Peyer's patch (tissue), 4 donors: ENCODE measurements around the gene MVP.

Experiments
- POLR2A ChIP-seq, 2 donors: fragments of 450-650 bp; IDR thresholded peaks; one replicate each; pipeline ENCODE4 v1.5.1; 2017; ENCODE audit warnings: antibody characterized with exemption in 2 of 2, mild to moderate bottlenecking in 2 of 2, moderate library complexity in 2 of 2
- TF ChIP-seq, protein P1 (sequence below), 6 experiments: fragments of 450-650 bp in 4 of 6; fragments of 200-600 bp in 2 of 6; sonication (generic) in 1 of 6; IDR thresholded peaks; one replicate each; pipeline ENCODE4 v1.5.1; 2017 to 2019; ENCODE audit warnings: antibody characterized with exemption in 6 of 6, mild to moderate bottlenecking in 3 of 6, moderate library complexity in 1 of 6

DNA sequence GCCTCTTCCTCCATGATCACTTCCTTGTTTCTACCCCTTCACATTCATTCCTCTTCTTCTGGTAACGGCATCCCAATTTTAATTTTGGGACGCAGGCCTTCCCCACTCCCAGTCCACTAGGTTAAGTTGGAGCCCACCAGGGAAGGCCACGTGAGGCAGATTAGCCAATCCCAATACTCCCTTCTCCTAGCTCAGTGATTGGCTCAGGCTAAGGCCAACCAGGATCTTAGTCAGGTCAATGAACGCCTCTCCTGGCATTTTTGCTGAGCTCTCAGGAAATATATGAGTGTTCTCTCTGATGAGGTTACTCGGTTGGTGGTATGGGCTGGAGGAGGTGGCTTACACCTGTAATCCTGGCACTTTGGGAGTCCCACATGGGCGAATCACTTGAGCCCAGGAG, 63.7 kb downstream of the MVP start:
- TF ChIP-seq, protein P1, sequence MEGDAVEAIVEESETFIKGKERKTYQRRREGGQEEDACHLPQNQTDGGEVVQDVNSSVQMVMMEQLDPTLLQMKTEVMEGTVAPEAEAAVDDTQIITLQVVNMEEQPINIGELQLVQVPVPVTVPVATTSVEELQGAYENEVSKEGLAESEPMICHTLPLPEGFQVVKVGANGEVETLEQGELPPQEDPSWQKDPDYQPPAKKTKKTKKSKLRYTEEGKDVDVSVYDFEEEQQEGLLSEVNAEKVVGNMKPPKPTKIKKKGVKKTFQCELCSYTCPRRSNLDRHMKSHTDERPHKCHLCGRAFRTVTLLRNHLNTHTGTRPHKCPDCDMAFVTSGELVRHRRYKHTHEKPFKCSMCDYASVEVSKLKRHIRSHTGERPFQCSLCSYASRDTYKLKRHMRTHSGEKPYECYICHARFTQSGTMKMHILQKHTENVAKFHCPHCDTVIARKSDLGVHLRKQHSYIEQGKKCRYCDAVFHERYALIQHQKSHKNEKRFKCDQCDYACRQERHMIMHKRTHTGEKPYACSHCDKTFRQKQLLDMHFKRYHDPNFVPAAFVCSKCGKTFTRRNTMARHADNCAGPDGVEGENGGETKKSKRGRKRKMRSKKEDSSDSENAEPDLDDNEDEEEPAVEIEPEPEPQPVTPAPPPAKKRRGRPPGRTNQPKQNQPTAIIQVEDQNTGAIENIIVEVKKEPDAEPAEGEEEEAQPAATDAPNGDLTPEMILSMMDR (IDR thresholded peaks at IDR 0.05) = no peak
- TF ChIP-seq POLR2A (IDR thresholded peaks at IDR 0.05) = no peak
